A673 (cell line): ENCODE results near the gene CTNNA3.

Source experiments
- CTCF ChIP-seq: fragments of 300-800, 200-600 bp; sonication (generic); conservative IDR thresholded peaks from 2 replicates; pipeline ENCODE4 v1.5.1; 2017; ENCODE audit warnings: low read depth, mild to moderate bottlenecking, antibody characterized with exemption, low read length, moderate library complexity, mixed read lengths
- EZH2 ChIP-seq: fragments of 200-600 bp; sonication (generic); IDR thresholded peaks from 2 replicates; pipeline ENCODE4 v1.6.1; 2017; ENCODE audit warnings: borderline replicate concordance, low read depth, mild to moderate bottlenecking, mixed read lengths, antibody characterized with exemption, low read length; ENCODE audit not compliant: poor library complexity, severe bottlenecking

GRCh38 chr10:67297637-67298181 lies 398.3 kb downstream of the CTNNA3 start:
- TF ChIP-seq CTCF (no peak), EZH2 (no peak)
